Activated CD4-positive, alpha-beta T cell treated with anti-CD3 and anti-CD28 coated beads, Interleukin-2, Interleukin-6, amounts not matched to agents 100 ng/mL and 50 ng/mL, durations not matched to agents 16 hours and 8 hours (primary cell): Measurements from ENCODE around the gene TXN2.
A peak's percentile ranks its signal among the peaks of the same experiment; 100 is the strongest.

ENCODE experiments used
- DNase-seq: peaks from one replicate; pipeline ENCODE4 v3.0.0-alpha.2; 2020

TXN2 gene

DNA sequence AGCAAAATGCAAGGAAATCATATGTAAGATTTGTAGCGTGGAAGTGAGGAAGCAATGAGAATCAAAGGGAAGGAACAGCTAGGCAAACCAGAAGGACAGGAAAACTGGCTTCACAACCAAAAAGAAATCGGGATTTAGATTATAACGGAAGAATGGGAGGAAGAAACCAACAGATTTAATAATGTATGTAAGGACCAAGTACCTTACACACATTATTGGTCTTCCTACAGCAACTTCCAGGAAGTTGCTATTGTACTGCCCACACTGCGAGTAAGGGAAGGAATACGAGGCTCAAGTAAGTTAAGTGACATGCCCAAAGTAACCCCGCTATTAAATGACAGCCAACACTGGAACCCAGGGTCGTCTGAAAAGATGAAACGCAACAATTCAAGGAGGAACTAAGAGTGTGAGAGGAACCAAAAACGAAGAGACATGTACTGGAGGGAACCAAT is 473 bp downstream of the TXN2 start:
- DNase-seq: no peak

DNA sequence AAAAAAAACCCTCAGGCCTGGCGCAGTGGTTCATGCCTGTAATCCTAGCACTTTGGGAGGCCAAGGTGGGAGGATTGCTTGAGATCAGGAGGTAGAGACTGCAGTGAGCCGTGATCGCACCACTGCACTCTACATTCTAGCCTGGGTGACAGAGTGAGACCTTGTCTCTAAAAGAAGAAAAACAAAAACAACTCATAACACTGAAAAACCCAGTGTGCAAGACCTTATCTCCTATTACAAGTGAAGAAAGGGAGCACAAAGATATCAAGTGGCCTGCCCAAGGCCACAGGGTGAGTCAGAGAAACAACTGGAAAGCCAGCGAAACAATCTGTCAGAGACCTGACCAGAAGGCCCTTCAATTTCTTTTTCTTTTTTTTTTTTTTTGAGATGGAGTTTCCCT is 2.5 kb downstream of the TXN2 start:
- no peak for DNase-seq

DNA sequence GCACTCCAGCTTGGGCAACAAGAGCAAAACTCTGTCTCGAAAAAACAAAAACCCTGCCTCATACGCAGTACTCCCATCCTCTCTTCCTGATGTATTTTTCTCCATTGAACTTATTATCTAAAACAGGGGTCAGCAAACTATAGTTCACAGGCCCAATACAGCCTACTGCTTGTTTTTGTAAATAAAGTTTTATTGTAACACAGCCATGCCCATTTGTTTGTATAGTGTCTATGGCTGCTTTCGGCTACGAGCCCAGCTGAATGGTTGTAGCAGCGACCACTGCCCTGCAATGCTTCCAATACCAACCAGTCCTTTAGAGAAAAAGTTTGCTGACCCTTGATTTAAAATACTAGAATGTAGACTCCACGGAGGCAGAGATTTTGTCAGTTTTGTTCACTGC is 6.1 kb downstream of the TXN2 start:
- DNase-seq: no peak

DNA sequence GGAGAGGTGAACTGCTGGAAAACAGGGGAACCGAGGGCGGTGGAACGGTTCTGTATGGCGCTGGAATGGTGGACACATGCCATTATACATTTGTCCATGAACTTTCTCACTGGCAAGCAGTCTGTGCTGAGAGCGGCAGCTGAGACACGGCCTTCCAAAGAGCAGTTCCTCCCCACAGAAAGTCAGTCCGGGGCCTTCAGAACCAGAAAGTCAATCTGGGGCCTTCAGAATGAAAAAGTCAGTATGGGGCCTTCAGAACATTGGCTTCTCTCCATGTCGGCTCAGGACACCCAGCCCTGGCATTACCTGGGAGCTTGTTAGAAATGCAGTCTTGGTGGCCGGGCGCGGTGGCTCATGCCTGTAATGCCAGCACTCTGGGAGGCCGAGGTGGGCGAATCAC is 8.8 kb downstream of the TXN2 start:
- no peak for DNase-seq

DNA sequence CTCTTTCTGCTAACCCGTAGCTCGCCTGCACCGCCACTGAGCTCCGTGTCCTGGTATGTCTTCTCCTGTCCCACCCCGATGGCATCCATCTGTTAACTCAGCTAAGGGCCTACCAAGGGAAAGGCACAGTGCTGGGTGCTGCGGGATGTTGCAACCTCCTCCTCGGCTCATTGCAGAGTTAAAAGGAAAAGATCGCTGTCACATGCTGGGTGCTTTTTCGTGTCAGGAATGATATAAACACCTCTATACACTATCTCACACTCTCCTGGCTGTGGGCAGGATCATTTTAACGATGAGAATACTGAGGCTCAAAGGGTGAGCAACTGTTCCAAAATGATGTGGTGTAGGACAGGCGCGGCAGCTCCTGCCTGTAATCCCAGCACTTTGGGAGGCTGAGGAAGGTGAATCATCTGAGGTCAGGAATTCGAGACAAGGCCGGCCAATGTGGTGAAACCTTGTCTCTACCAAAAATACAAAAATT is 10.1 kb downstream of the TXN2 start:
- DNase-seq: no peak

DNA sequence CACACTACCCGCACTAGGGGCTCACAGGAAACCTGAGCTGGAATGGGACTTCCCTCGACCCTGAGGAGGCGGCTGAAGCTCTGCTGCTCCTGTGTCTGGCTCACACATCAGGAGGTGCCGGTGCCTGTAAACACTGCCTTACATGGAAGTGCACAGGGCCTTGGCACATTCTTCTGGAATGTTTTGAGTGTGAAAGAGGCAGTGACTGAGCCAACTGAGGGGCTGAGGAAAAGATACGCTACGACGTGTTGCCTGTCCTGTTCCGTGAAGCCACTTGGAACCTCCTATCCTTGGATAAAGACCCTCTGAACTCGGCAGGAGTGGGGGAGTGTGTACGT is 10.5 kb downstream of the TXN2 start:
- no peak for DNase-seq

DNA sequence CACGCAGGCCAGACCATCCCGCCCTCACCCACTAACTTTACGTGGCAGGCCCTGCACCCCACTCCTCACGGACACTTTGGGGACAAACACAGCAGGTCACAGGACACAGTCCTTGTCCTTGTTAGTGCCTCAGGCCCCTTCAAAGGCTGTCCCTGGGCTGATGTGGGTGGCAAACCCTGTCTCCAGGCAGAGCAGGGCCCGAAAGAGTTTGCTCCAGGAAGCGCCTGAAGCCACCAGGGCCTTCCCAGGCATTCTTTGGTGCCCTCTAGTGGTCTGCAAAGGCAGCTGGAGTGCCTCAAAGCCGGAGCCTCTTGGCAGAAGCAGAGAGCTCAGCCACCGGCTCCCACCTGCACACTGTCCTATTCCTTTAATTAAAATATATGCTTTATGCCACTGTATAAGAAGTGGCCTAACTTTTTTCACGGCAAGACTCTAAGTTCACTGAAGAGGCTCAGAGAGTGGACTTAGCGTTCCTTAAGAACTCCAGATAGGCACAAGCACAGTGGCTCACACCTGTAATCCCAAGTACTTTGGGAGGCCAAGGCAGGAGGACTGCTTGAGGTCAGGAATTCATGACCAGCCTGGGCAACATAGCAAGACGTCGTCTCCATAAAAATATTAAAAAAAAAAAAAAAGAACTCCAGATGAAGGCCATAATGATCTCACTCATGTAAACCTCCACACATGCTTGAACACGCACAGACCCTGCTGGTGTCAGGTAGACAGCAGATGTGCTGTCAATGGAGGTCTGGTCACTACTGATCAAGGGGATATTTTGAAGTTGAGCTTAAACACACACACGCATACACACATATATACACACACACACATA is 11.1 kb downstream of the TXN2 start:
- DNase-seq: peak; percentile 91

DNA sequence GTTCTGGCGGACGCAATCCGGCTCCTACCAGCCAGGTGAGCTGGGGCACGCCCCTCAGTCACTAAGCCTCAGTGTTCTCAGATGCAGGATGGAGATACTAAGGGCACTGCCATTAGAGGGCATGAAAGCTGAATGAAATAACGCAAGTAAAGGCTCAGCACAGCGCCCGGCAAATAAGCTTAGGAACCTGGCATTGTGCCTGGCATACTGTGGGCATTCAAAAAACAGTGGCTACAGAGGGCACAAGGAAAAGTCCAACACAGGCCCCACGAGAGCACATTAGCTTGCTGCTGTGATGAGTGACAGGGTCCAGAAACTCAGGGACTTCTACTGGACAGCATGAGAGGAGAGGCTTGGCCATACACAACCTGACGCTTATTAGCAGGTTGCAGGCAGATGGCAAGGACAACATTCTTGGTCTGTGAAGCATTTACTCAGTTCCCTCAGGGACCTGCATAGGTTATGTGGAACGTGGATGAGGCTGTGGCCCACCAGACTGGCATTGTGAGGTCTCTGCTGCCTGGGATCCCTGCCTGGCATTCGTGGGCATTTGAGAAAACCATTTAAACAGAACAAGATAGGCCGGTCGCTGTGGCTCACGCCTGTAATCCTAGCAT is 12.2 kb downstream of the TXN2 start:
- no peak for DNase-seq

DNA sequence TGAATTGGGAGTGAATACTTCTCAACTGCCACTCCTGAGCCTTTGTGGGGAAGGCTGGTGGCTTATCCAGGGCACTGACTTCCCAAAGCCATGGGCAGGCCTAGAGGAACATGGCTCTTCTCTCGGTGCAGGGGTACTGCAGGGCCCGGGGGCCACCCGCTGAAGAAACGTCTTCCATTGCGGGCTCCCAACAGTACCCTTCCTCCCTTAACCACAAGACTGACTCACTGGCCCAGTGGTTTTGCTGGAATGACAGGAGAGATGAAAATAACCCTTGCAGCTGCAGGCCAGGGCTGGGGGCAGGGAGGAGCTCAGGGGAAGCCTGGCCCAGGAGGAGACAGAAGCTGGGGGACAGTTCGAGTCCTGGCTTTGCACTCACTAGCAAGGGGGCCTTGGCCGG is 13.5 kb downstream of the TXN2 start:
- DNase-seq: peak; percentile 46

DNA sequence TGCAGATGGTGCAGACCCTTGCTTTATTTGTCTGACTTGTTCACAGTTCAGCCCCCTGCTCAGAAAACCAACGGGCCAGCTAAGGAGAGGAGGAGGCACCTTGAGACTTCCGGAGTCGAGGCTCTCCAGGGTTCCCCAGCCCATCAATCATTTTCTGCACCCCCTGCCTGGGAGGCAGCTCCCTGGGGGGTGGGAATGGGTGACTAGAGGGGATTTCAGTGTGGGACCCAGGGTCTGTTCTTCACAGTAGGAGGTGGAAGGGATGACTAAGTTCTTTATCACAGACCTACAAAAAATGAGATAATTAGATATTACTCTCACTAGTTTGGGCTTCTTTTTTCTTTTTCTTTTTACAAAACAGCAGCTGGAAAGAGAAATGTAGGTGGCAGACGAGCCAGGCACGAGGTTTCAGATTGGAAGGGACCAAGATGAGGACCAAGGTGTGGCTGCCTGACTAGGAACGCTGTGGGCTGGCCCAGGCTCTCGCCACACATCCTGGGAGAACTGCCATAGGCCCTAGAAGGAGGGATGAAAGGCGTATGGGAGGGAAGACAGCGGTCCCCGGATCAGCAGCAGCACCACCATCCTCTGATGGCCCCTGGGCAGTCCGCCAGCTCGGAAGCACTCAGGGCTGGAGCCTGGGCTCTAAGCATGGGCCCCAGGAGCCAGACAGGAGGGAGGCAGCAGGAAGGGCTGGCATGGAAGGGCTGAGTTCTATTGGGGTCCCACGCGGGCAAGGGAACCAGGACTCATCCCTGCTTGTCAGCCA is 14.2 kb downstream of the TXN2 start:
- DNase-seq: no peak

DNA sequence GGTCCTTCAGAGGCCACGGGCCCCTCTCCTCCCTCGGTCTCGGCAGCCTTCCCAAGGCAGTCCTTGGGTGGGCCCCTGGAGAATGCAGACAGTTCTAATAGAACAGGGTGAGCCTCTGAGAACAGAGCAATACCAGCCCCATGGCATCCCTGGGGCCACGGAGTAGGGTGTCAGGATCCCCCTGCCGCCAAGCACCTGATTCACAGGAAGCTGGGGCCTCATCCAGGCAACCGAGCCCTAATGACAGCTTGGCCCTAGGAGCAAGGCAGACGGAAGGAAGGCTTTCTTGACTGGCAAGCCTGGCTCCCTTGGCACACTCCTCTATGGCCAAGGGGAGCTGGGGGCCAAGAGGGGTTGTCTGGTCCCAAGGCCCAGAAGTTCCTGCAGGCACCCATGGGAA is 15.2 kb downstream of the TXN2 start:
- no peak for DNase-seq

DNA sequence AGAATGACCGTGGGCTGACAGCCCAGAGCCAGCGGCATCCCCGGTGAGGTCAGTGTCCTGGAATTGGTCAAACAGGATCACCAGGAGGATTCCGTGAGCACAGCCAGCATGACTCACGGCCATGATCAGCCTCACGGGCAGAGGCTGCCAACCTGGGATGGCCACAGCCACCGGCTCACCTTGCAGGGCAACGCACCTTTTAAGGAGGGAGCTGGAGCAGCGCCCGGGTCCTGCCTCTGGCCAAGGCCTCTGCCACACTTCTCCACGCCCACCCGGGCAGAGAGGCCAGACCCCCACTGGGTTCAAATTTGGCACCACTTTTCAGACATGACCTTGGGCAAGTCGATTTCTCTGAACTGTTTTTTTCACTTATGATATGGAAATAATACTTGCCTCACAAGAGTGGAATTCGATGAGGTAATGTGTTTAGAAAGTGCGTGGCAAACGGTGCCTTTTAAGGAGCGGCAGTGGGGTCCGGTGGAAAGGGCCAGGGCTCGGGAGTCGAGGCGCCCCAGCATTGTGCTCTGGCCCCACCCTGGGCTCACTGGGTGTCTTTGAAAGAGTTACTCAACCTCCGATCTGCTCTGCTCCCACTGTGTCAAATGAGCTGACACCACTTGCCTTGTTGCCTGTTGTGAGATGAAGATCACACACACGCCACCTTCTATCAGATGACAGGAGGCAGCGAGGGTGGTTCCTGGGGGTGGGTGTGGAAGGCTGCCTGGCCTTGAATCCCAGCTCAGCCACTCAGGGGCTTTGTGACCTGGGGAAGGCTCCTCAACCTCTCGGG is 16.0 kb downstream of the TXN2 start:
- no peak for DNase-seq

DNA sequence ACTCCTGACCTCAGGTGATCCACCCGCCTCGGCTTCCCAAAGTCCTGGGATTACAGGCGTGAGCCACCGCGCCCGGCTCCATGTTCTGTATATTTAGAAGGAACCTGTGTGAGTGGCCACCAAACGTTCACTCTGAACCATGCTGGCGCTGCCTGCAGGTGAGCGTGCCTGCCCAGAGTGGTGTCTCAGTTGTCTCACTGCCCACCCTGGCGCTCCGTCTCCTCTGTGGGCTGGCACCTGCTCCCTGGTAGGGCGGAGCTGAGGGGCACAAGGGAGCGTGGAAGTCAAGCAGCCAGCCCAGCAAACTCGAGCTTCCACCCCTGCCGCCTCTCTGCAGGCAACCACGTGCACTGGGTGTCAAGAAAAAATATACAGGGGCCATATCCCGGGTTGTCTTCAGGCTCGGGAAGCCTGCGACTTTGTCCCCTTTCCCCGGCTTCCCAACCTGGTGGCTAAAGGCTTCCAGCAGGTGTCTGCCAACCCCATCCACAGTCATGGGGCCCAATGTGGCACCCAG is 16.7 kb downstream of the TXN2 start:
- DNase-seq: no peak

DNA sequence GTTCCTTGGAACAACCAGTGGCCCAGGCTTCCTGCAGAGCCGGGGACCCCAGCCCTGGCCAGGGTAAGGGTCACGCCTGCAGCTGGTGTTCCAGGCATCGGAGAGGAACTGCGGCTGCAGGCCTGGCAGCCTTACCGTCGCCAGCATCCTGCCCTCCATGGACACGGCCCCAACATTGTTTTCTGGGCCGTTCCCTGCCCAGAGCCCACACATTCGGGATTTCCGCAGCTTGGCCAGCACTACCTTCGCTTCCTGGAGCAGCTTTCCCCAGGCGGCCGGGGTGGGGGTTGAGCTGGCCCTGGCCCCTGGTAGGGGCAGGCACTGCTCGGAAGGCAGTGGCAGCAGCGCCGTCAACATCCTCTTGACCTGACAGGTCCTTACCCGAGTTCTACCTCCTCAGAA is 17.7 kb downstream of the TXN2 start:
- DNase-seq: no peak

DNA sequence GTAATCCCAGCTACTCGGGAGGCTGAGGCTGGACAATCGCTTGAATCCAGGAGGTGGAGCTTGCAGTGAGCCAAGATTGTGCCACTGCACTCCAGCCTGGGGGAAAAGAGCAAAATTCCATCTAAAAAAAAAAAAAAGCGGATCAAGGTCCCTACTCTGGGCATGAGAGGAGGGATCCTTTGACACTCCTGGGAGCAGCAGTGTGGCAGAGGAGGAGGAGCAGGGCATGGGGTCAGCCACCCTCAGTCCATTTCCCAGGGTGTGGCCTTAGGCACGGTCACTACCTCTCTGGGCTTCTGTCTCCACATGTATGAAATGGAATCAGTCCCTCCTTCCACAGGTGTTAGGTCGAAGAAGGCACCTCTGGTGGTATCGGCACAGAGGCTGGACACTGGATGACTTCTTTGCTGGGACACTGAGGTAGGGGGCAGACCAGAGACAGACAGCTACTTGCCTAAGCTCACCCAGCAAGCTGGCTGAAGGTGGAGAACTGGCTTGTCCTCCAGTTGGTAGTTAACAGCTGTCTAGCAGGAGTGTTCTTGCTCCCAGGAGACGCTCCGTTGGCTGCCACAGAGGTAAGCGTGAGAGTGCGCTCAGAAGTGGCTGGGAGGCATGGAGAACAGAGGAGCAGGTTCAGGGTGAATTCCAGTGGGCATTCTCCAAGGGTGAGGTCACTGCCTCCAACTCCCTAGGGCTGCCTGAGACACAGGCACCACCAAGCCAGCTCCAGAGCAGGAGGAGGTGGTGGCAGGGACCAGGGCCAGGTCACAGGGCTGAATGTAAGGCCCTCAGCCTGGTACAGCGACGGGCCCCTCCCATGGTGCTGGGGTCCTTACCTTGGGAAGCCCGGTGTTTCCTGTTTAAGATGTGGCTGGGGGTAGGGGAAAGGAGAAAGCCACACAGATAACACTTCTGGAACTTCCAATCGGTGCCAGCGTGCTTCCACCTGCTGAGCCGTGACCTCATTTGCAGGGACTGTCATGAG is 19.5 kb downstream of the TXN2 start:
- no peak for DNase-seq

DNA sequence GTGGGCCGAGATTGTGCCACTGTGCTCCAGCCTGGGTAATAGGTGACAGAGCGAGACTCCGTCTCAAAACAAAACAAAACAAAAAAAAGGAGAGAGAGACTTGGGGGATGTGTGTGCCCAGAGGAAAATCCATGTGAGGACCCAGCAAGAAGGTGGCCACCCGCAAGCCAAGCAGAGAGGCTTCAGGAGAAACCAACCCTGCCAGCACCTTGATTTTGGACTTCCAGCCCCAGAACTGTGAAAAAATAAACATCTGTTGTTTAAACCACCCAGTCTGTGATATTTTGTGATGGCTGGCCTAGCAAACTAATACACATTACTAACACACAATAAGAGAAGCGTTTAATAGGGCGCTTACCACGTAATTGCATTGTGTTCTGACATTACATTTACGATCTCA is 21.2 kb downstream of the TXN2 start:
- DNase-seq: no peak

DNA sequence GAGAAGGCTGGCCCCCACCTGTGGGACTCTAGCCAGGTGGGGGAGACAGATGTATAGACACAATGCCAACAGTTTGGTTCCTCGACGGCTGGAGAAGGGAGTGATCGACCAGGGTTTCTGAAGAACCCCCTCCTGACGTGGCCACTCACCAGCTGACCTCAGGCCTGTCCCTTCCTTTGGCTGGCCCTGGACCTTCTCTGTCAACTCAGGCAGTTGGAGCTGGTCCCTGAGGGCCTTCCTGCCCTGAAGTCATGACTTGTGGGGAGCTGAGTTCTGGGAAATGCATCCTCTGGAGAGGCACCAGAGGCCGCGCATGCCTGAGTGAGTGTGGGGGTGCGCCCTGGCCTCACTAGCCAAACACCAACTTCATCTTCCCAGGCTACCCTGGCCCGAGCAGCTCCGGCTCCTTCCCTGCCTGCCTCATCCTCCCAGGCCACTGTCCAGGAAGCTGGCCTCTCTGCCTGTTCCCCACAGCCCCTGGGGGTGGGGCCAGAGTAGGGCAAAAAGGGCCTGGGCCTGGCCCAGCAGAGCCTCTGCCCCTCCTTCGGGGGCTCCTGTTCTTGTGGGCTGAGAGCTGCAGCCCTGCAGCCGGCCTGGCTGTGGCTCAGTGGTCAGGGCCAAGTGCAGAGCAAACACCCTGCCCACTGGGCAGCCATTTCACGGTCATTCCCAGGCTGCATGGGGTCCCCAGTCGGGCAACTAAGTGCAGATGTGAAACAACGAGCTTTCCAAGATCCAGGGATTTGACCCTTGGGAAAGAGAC is 23.6 kb downstream of the TXN2 start:
- no peak for DNase-seq

DNA sequence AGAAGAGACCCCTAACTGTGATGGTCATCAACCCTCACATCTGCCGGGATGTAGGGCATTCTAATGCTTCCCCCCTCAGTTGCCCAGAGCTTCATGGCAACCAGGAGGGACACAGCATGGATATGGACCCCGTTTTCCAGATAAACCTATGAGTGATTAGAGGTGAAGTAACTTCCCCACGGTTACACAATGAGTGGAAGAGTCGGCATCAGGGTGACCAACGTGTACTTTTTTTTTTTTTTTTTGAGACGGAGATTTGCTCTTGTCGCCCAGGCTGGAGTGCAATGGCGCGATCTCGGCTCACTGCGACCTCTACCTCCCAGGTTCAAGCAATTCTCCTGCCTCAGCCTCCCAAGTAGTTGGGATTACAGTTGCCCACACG is 25.0 kb downstream of the TXN2 start:
- DNase-seq: no peak

DNA sequence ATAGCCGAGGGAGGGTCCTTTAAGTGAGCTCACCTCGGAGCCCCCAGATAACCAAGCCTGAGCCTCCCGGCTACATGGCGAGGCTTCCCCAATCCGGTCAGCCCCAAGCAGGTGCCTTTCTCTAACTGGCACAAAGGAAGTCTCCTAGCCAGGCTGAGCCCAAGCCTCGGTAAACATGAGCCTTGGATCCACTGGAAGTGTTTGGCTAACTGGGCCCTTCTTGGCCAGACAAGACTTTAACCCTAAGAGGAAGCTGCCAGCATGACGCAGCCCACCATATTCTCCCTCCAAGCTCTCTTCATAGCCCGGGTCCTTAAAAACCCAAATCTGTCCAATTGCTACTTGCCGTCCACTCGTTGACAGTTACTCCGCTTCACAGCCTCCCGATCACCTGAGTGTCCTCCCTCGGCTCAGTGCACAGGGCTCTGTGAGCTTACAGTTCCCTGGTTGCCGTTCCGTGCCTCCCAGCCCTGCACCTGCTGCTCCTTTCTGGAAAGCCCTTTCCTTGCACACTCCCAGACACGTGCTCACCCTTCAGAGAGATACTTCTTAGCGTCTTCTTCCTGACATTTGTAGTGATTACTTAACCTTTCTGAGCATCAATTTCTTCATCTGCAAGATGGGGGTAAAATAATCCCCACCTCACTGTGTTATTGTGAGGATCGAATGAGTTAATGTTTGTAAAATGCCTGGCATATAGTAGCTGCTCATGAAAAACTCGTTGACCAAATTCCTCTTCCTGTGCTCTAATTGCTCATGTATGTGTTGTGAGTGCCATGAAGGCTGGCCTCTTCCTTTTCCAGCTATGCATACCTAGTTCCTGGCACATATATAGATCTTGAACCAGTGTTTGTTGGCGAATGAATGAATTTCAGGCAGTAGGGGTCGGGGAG is 25.6 kb downstream of the TXN2 start:
- no peak for DNase-seq
